Measurements from ENCODE around the gene PHF23.
A peak's percentile ranks its signal among the peaks of the same experiment; 100 is the strongest.
"Not testable (repeated sequence)": the region's sequence is repeated elsewhere in the genome, so short reads cannot be mapped to it uniquely, and the experiment has no call there.

PHF23 gene

DNA sequence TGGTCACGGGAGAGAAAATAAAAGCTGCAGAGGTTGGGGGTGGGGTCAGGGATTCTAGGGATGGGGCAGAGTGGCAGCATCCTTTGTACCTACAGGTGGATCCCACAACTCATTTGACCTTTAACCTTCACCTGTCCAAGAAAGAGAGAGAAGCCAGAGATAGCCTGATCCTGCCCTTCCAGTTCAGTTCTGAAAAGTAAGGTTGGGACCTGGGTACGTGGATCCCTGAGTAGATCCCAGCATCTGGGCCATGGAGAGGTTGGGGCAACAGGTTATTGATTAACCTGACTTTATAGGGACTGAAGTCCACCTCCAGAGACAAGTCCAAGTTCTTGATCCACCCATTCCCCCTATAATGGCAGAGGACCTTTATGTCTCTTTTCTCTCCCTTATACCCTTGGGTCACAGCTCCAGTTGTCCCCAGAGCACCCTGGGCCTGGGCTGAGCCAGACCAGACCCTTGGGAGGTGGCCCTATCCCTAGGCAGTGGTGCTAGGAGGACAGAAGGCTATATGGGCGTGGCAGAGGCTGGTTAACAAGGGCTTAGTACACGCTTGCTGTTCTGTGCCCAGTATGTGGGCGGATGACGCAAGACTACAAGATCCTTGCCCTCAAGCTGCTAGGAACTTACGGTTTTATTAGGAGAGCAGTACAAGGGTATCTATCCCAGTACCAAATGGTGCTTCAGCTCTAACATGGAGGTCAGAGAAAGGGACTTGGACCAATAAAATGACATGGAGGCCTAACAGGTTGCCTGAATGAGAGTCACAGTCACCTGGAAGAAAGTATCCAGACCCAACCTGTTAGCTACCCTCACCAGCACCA is 19.7 kb upstream of the PHF23 start:
- no peak for DNase-seq

DNA sequence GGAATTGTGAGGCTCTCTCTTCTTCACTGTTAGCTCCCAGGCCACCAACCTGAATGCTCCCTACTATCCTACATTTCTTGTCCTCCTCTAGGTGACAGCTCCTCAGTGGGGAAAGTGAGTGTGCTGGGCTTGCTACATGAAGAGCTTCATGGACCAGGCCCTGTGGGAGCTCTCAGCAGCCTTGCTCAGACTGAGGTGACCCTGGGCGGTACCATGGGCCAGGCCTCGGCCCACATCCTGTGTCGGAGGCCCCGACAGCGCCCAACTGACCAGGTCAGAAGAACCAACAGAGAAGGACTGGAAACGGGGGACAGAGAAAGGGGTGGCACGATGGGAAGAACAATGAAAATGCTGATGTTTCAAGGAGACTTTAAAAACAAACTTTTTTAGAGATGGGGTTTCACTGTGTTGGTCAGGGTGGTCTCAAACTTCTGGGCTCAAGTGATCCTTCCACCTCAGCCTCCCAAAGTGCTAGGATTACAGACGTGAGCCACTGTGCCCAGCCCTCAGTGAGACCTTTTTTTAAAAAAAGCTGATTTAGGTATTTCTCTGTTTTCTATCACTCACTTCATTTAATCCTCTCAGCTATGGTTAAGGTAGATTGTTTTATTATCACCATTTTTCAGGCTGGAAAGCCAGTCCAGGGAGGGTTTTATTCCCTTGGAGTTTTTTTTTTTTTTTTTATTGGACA is 17.7 kb upstream of the PHF23 start:
- DNase-seq: no peak

GRCh38 chr17:7254511-7254910 is 15.3 kb upstream of the PHF23 start:
- no peak for DNase-seq

- no peak for DNase-seq
Measured at GRCh38 chr17:7253082-7253481, 13.8 kb upstream of the PHF23 start.

DNA sequence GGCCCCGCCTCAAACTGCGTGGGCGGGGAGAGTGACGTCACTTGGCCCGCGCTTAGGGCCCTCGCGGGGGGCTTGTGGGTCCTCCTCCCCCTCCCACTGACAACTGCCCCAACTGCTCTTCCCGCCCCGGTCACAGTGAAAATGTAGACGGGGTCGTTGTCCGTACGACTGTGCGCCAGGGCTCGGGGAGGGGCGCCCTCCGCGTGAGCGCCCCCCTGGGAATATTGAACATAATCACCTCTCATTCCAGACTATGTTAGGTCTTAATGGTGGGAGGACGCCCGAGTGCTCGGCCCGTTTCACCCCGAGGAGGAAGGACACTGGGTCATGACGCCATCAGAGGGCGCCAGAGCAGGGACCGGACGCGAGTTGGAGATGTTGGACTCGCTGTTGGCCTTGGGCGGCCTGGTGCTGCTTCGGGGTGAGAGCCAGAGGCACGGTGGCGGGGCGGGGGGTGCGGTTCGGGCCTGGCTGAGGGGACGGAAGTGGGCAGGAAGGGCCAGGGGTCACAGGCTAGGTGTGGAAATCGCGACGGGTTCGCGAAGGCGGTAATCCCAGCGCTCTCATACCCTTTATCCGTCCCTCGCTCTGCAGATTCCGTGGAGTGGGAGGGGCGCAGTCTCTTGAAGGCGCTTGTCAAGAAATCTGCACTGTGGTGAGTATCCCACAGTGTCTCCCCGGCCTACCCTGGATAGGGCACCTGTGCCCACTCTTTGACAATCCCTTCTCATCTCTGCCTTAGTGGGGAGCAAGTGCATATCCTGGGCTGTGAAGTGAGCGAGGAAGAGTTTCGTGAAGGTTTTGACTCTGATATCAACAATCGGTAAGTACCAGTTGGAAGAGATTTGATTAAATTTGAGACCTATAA is 13.2 kb upstream of the PHF23 start, which contains the start of gene ELP5:
Gene ELP5 (plus strand): TSS at position 40 of the 868 bp plus-strand sequence. CDS start 336 bp downstream, at position 376.
- DNase-seq: peak; percentile 90

DNA sequence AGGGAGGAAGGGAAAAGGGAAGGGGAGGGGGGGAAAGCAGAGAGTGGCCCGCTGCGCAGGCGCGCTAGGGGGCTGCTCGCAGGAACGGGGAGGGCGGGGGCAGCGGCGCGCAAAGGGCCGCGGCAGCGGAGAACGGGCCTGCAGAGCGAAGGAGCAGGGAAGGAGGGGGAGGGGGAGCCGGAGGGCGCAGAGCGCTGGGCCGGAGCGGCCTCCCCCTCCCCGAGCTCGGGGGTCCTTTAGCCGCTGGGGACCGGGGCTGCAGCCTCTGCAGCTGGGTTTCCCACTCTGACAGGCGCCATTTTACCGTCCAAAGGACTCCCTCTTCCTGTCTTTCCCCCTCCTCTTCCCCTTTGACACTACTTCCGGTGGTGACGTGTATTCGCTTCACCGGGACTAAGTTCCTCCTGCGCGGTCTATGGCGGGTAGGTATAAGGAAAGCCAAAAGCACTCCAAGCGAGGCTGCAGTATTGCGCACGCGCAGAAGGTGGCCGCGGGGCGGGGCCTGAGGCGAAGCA is 12.5 kb upstream of the PHF23 start, which contains the start of gene CTDNEP1:
Gene CTDNEP1 (minus strand): TSS at position 74 of the 515 bp plus-strand sequence. CDS start 438 bp downstream, outside the sequence.
- peak; percentile 97 for DNase-seq

DNA sequence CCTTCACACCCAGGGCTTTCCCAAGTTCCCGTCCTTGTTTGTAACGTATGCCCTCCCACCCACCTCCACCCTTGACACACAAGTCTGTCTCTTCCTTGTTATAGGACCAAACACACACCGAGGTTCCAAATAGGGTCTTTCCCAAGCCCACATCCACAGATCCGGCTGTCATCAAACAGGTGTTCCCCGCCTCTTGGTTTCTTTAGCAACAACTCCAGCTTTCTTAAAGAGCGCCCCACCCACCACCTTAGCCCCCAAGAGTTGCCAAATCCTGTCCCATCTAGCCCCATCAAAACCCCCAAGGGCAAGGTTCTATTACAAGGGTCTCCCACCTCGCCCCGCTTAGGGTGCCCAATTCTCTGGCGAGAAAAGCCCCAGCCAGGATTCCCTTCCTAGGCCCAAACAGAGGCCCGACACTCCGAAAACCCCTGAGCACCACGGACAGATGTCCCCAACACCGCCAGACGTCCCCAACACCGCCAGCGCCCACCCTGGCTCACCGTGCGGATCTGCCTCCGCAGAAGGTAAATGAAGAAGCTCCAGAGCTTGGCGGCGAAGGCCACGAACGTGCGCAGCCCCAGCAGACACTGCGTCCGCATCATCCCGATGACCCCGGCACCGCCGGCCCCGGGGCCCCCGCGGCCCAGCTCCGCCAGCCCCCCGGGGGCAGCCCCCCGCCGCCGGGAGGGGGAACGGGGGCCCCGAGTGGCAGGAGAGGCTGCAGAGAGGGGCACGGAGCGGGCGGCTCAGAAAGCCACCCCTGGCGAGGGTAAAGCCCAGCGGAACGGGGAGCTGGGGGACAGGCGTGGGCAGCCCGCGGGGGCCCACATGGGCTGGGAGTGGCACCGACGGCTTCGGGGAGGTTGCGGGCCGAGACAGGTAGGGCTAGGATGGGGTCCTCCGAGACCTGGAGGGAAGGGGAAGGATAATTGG is 11.7 kb upstream of the PHF23 start:
- no peak for DNase-seq

DNA sequence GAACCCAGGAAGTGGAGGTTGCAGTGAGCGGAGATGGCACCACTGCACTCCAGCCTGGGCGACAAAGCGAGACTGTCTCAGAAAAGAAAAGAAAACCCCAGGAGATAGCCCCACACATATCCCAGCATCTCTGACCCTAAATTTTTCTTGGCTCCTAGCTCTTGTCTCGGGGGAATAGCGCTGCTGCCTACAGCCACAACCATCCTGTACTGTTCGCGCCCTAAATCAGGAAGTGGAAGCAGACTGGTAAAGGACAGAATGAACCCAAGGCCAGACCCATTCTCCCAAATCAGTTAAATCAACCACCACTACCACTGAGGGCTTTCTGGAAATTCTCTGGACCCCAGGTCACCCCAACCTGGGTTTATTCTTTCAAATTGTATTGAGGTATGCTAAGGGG is 10.6 kb upstream of the PHF23 start:
- DNase-seq: no peak

DNA sequence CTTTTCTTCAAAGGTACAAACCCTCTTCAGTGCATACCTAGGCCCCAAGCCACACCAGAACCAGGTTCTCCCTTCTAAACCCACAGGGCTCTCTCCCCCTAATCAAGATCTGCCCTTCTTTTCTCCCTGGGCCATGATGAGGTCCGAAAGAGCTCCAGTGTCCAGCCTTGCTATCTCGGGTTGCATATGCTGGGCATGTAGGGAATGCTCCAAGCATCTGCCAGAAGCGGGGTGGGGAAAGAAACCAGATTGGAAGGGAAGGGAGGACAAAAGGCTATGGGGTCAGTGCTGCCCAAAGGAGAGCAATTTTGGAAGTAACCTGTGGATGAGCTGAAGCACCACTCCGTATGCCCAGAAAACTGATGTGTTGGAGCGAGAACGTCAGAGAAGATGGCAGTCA is 10.0 kb upstream of the PHF23 start:
- DNase-seq: no peak

DNA sequence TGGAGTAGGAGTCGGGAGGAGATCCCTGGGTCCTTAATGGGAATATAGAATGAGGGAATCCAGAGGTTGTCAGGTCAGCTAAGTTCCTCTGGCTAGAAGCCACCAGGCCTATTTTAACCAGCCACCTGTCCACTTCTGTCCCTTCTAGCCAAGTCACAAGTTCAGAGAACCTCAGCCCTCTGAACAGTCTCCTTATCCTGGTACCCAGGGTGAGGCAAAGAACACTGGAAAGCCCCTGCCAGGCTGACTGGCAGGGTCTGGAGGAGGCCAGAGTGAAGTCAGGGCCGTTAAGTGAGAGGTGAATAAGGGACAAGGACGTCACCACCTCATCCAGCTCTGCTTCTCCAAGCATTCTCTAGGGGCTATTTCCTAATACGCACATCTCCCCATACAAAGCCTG is 9.5 kb upstream of the PHF23 start:
- no peak for DNase-seq

DNA sequence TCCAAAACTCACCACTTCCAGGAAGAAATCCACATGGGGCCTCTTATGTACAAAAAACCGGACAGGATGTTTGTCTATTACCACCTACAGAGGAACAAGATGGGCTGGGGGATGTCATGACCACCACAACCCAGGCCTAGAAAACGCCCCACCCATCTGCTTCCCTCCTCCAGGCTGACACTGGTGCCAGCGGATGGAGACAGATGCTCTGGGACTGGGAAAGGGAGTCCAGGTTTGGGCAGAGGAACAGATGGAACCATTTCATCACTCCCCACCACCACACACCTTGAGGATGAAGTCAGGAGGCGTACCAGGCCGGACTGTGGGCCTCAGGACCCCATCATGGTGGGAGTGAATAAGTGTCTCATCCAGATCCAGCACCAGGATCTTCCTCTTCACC is 7.5 kb upstream of the PHF23 start:
- DNase-seq: no peak

DNA sequence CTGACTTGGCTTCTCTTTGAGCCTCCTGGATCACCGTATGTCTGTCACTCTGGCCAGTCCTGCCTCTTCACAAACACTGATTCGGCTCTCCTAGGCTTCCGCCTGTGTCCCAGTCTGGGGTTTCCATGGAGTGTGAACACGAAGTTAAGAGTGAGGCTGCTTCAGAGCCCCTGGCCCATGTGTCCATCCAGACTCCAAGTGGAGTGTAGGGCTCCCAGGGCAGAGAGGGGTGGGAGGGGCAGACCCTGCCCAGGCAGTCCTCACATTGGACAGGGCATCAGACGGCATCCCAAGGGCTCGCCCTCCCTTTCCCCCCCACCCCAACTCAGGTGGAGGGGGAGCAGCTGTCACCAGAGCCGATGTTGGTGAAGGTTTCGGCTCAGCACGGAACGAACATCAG is 4.6 kb upstream of the PHF23 start:
- DNase-seq: not testable (repeated sequence)

- no peak for DNase-seq
Measured at GRCh38 chr17:7243453-7243729, 4.1 kb upstream of the PHF23 start.

DNA sequence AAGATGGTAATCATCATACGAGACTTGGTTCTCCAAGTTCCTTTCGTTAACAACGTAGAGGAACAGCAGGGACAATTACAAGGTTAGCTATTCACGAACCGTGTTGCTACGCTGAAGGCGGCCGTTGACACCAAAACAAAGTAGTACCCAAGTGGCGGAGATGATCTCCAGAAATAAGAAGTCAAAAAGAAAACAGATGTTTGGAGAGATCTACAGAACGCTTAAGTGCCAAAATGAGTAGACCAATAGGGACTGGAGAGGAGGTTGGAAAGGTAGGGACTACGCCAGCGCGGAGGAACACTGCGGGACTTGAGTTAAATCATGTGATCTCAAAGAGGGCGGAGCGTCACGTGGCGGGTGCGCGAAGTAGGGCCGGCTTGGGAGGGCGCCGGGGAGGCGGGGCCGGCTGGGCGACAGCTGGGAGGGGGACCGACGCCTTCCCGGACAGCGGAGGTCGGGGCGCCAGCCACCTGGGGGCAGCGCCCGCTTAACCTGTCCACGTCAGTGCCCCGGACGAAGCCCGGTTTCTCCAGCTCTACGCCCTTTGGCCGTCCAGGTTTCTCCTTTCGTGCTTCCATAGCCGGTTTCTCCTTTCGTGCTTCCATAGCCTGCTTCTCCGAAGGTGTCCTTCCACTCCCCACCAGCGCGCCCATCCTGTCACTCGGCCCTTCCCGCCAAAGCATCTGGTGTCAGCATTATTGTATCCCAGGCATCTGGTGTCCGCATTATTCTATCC is 3.6 kb upstream of the PHF23 start:
- DNase-seq: peak; percentile 91

DNA sequence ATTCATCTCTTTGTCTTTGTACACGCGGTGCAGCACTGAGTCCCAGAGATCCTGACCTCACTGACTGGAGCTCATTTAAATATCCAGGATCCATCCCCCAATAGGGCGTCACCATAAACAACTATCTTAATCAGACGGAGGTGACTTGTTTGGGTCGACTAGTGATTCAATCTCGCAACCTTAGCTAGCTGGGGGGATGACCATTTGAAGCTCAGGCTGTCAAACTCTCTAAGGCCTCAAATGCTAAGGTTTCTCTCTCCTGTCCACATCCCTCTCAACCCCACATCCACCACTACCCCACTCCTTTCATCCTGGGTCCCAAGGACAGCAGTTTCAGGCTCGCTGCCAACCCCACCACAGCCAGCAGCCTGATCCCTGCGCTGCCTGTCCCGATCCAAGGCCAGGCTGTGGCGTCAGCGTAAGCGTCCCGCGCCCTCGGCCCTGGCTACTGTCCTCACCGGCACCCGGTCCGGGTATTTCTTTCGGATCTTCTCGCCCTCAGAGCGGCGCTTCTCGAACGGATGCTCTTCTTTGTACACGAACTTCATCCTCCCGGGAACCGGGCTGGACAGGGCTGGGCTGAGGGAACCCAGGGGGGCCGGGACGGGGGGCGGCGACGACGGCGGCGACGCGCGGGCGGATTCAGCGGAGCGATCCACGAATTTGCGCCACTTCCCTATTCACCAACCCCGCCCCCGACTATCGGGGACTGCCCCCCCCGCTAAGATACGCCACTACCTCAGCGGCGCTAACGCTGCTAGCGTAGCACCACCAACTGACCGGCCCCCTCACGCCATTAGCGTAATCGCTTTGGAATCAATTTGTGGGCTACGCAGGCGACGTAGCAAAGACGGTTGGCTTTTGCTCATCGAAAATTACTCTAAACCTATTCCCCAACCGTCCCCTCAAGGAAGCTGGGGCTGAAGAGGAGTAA is 2.8 kb upstream of the PHF23 start, which contains the start of gene GABARAP:
Gene GABARAP (minus strand): TSS at position 667 of the 934 bp plus-strand sequence. CDS start 119 bp downstream, at position 548.
- peak; percentile 90 for DNase-seq

GRCh38 chr17:7241090-7241733 is 2.0 kb upstream of the PHF23 start:
- no peak for DNase-seq

- no peak for DNase-seq
Measured at GRCh38 chr17:7240375-7240774, 1.1 kb upstream of the PHF23 start.

DNA sequence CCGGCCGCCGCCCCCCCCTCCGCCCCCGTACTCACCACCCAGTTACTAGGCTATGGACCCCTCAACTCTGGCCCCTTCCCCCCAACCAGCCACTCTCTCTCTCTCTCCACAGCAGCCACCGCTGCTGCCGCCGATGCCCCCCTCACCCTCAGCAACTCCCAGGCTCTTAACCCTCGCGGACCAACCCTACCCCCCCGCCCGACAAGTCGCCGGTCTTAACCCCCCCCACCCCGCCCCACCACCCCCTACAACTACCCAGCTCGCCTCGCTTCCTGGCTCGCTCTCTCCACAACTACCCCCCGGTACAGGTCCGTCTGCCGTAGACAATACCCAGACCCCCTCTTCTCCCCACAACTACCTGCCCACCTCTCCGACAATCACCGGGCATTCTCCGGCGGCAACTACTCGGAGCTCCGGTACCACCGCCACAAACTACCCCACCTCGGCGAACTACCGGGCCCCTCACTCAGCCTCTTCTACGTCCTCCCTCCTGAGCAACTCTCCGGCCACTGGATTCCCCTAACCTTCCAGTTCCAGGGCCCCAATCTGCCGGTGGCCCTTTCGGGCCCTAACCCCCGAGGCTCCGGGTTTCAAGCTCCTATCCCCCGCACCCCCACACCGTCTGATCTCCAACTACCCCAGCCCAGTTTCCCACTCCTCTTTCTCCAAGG is 702 bp downstream of the PHF23 start:
- no peak for DNase-seq

Measured in NCI-H1436 (cell line).